Measurements from ENCODE around the gene SOX21.

- TF ChIP-seq FOSL1 (IDR thresholded peaks at IDR 0.05; ENCODE audit: insufficient read depth, low read depth, low read length), result no peak
- TF ChIP-seq POLR2AphosphoS5 (IDR thresholded peaks at IDR 0.05; ENCODE audit: low read depth, low read length), result no peak
- TF ChIP-seq SP1 (IDR thresholded peaks at IDR 0.05; ENCODE audit: low read depth, low read length), result no peak
- TF ChIP-seq, protein P1, sequence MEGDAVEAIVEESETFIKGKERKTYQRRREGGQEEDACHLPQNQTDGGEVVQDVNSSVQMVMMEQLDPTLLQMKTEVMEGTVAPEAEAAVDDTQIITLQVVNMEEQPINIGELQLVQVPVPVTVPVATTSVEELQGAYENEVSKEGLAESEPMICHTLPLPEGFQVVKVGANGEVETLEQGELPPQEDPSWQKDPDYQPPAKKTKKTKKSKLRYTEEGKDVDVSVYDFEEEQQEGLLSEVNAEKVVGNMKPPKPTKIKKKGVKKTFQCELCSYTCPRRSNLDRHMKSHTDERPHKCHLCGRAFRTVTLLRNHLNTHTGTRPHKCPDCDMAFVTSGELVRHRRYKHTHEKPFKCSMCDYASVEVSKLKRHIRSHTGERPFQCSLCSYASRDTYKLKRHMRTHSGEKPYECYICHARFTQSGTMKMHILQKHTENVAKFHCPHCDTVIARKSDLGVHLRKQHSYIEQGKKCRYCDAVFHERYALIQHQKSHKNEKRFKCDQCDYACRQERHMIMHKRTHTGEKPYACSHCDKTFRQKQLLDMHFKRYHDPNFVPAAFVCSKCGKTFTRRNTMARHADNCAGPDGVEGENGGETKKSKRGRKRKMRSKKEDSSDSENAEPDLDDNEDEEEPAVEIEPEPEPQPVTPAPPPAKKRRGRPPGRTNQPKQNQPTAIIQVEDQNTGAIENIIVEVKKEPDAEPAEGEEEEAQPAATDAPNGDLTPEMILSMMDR (IDR thresholded peaks at IDR 0.05; ENCODE audit: control extremely low read depth in 1 of 3, insufficient read depth in 1 of 3, low read depth in 1 of 3, low read length in 3 of 3), result peak in 2 of 3 experiments; percentile 24 to 34; a peak in 2 of 4 replicates
- no peak for TF ChIP-seq NRF1 (IDR thresholded peaks at IDR 0.05; ENCODE audit: low read depth, low read length)
- TF ChIP-seq POLR2A (IDR thresholded peaks at IDR 0.05; ENCODE audit: control extremely low read depth in 1 of 2, low read depth in 2 of 2, low read length in 2 of 2), result no peak
- TF ChIP-seq, protein P2, sequence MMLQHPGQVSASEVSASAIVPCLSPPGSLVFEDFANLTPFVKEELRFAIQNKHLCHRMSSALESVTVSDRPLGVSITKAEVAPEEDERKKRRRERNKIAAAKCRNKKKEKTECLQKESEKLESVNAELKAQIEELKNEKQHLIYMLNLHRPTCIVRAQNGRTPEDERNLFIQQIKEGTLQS (IDR thresholded peaks at IDR 0.05; ENCODE audit: insufficient read depth, low read depth, low read length), result no peak
- no peak for TF ChIP-seq CEBPB (IDR thresholded peaks at IDR 0.05; ENCODE audit: low read depth, low read length)
- no peak for TF ChIP-seq EP300 (IDR thresholded peaks at IDR 0.05; ENCODE audit: borderline replicate concordance in 1 of 2, low read depth in 2 of 2, low read length in 2 of 2)
- TF ChIP-seq ZNF274 (IDR thresholded peaks at IDR 0.05; ENCODE audit: borderline replicate concordance, extremely low read depth, low read length), result no peak
- no peak for TF ChIP-seq GABPA (IDR thresholded peaks at IDR 0.05; ENCODE audit: borderline replicate concordance, insufficient read depth, low read length)
- TF ChIP-seq JUND (IDR thresholded peaks at IDR 0.05; ENCODE audit: low read length), result no peak
- TF ChIP-seq BACH1 (IDR thresholded peaks at IDR 0.05; ENCODE audit: low read length), result no peak
- TF ChIP-seq YY1 (IDR thresholded peaks at IDR 0.05; ENCODE audit: low read depth, low read length), result no peak
These were observed 3.7 kb upstream of the SOX21 start for GRCh38 chr13:94716016-94716415.
